ENCODE results near the gene METTL24. TPM values are rescaled to one million over a fixed set of nuclear protein-coding genes. Genes with fewer than 3 reads are reported as not detected.

The METTL24 gene
- total and polyA plus RNA-seq, 10 of the 15 experiments (the other 5 are each of a cell fraction or from before 2014, with no cell fraction given): 0.20 TPM; not detected in 9

DNA sequence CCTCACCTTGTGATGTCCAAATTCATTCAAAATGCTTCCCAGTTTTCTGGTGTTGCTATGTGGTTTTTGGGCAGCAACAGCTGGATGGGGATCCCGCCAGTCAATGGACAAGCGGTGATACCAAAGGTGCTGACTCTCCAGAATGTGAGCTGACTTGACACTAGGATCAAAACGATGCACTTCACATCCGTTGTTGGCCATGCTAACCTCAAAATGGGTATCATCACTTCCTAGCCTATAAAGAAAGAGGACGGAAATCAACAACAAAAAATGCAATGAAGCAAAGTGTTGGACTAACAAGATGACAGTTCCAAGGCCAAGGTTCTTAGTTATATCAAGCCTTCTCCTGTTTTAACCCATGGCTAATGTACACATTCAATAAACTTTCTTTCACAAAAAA, 59.2 kb downstream of the METTL24 start:
- RAD21 ChIA-PET (ENCODE audit: unreplicated experiment): no interaction called here
- H3K9ac ChIP-seq (ENCODE audit: control insufficient read depth, insufficient read depth, low read length): no peak overlapping the region
- 35% methylated on average over 5 of the region's 5 CpGs for WGBS (ENCODE audit: insufficient coverage, insufficient replicate concordance, low lambda C conversion rate, missing lambda C conversion rate)

More for the DNA sequence above, 59.2 kb downstream of the METTL24 start:
- Histone ChIP-seq H3K4me3 (no peak overlapping the region), H3K79me2 (ENCODE audit: control insufficient read depth, insufficient read depth, low read length) (no peaks in the 10 kb centered on the region), H3K27ac (ENCODE audit: control insufficient read depth, insufficient read depth) (no peak overlapping the region), H2AFZ (ENCODE audit: control insufficient read depth, low read depth, low read length) (no peak overlapping the region), H4K20me1 (ENCODE audit: control insufficient read depth, insufficient read depth) (no peaks in the 10 kb centered on the region), H3K4me2 (ENCODE audit: control insufficient read depth, insufficient read depth) (no peak overlapping the region), H3K36me3 (ENCODE audit: control insufficient read depth in 2 of 2, insufficient read depth in 2 of 2, low read length in 1 of 2) (no peaks in the 10 kb centered on the region), H3K4me1 (ENCODE audit: control insufficient read depth, insufficient read depth, low read length) (no peaks in the 10 kb centered on the region), H3K9me3 (replicated peaks; ENCODE audit: control insufficient read depth, insufficient read depth, low read length) (no peaks in the 10 kb centered on the region), H3K27me3 (replicated peaks in 1 of 2; ENCODE audit: control insufficient read depth in 2 of 2, insufficient read depth in 2 of 2, low read length in 1 of 2) (no peaks in the 10 kb centered on the region; a peak in 1 of 4 replicates)
- intact Hi-C loops (cut with micrococcal nuclease; ENCODE audit: unreplicated experiment) (loop anchor here (1.0 kb wide), 1 partner anchor 28 kb away; no protein-coding TSS in a partner anchor), in situ Hi-C loops (cut with MboI) (no loop called here)
- no peak for TF ChIP-seq TARDBP (IDR thresholded peaks at IDR 0.05; ENCODE audit: borderline replicate concordance)
- no peak for TF ChIP-seq MXI1 (IDR thresholded peaks at IDR 0.05; ENCODE audit: low read depth, low read length)
- no peak for TF ChIP-seq ELK1 (IDR thresholded peaks at IDR 0.05; ENCODE audit: low read depth, low read length)
- TF ChIP-seq SPI1 (IDR thresholded peaks at IDR 0.05; ENCODE audit: borderline replicate concordance, insufficient read depth, low read depth, low read length): no peak
- TF ChIP-seq EED (IDR thresholded peaks at IDR 0.05; ENCODE audit: low read depth): no peak
- no peak for TF ChIP-seq SRF (IDR thresholded peaks at IDR 0.05; ENCODE audit: low read depth in 2 of 2, low read length in 2 of 2)
- TF ChIP-seq MEF2B (IDR thresholded peaks at IDR 0.05; ENCODE audit: partially characterized antibody, poor library complexity, severe bottlenecking): no peak
- no peak for TF ChIP-seq FOXK2 (IDR thresholded peaks at IDR 0.05)
- no peak for TF ChIP-seq SUZ12 (IDR thresholded peaks at IDR 0.05; ENCODE audit: unreplicated experiment)
- TF ChIP-seq RELA (IDR thresholded peaks at IDR 0.05; ENCODE audit: borderline replicate concordance, partially characterized antibody): no peak
- TF ChIP-seq NR2C1 (IDR thresholded peaks at IDR 0.05): no peak
- TF ChIP-seq KLF5 (IDR thresholded peaks at IDR 0.05; ENCODE audit: partially characterized antibody): no peak
- ATAC-seq (no peak), DNase-seq (ENCODE audit: low read depth, low spot score) (no peak), FAIRE-seq (no peak)
- BruUV-seq (replicated peaks): no TSS peak
- SMC1A ChIA-PET (ENCODE audit: uncharacterized antibody, unreplicated experiment): interaction anchor here (0.7 kb wide), 1 partner anchor 207 kb away, joined by 3 read pairs; no protein-coding TSS in a partner anchor
- CTCF ChIA-PET: interaction anchor here (1.4 kb wide), 1 partner anchor 9 kb away, joined by 3 read pairs; no protein-coding TSS in a partner anchor
- POLR2A ChIA-PET: no interaction called here

Measured in GM12878 (cell line).